Vagina (tissue), 2 donors: Measurements from ENCODE around the gene CPD.

ENCODE experiments used
- POLR2A ChIP-seq, 2 donors: fragments of 450-650 bp; IDR thresholded peaks; one replicate each; pipeline ENCODE4 v1.6.1; 2017; ENCODE audit warnings: antibody characterized with exemption in 2 of 2, mild to moderate bottlenecking in 2 of 2, moderate library complexity in 2 of 2
- POLR2AphosphoS5 ChIP-seq, 2 donors: sonication (generic); formaldehyde crosslinking; IDR thresholded peaks; one replicate each; pipeline ENCODE4 v1.9.0; 2017; ENCODE audit warnings: antibody characterized with exemption in 2 of 2, mild to moderate bottlenecking in 2 of 2, low read depth in 1 of 2; ENCODE audit not compliant: insufficient read depth in 1 of 2
- TF ChIP-seq, protein P1 (sequence below), 3 experiments: fragments of 450-650 bp in 2 of 3; fragments of 200-600 bp in 1 of 3; sonication (generic) in 1 of 3; IDR thresholded peaks; one replicate each; pipeline ENCODE4 v1.5.1; 2017 to 2019; ENCODE audit warnings: antibody characterized with exemption in 3 of 3, mild to moderate bottlenecking in 2 of 3, moderate library complexity in 2 of 3

DNA sequence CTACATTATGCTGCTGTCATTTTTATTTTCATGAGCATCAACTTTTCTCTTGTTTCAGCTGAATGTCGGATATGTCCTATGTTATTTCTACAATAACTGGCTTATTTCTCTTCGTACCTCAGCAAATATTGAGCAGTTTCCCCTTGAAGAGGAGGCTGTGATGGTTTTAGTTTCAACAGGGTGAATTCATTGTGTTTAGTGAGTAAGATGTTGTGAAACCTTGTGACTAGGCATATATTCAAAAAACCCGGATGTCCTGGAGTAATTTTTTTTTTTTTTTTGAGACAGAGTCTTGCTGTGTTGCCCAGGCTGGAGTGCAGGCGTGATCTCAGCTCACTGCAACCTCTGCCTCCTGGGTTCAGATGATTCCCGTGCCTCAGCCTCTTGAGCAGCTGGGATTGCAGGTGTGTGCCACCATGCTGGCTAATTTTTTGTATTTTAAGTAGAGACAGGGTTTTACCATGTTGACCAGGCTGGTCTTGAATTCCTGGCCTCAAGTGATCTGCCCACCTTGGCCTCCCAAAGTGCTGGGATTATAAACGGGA, 11.1 kb downstream of the CPD start:
- TF ChIP-seq POLR2A (IDR thresholded peaks at IDR 0.05): no peak
- TF ChIP-seq, protein P1, sequence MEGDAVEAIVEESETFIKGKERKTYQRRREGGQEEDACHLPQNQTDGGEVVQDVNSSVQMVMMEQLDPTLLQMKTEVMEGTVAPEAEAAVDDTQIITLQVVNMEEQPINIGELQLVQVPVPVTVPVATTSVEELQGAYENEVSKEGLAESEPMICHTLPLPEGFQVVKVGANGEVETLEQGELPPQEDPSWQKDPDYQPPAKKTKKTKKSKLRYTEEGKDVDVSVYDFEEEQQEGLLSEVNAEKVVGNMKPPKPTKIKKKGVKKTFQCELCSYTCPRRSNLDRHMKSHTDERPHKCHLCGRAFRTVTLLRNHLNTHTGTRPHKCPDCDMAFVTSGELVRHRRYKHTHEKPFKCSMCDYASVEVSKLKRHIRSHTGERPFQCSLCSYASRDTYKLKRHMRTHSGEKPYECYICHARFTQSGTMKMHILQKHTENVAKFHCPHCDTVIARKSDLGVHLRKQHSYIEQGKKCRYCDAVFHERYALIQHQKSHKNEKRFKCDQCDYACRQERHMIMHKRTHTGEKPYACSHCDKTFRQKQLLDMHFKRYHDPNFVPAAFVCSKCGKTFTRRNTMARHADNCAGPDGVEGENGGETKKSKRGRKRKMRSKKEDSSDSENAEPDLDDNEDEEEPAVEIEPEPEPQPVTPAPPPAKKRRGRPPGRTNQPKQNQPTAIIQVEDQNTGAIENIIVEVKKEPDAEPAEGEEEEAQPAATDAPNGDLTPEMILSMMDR (IDR thresholded peaks at IDR 0.05): no peak
- TF ChIP-seq POLR2AphosphoS5 (IDR thresholded peaks at IDR 0.05; ENCODE audit: insufficient read depth in 1 of 2, low read depth in 1 of 2): no peak
